ENCODE data around the gene UBR3.
"Not testable (repeated sequence)": the region's sequence is repeated elsewhere in the genome, so short reads cannot be mapped to it uniquely, and the experiment has no call there.

UBR3 gene

GRCh38 chr2:169824373-169825333, 2.6 kb upstream of the UBR3 start, which contains the start of gene METTL5:
Gene METTL5 (minus strand): TSS chr2:169824905. CDS start chr2:169824597, 308 bp downstream.
- DNase-seq = peak; percentile 87

- peak; percentile 56 for DNase-seq
These were observed 1.0 kb downstream of the UBR3 start for GRCh38 chr2:169828141-169828811.

- no peak for DNase-seq
These were observed 7.1 kb downstream of the UBR3 start for GRCh38 chr2:169834401-169834800.

- DNase-seq = no peak
These were observed 11.7 kb downstream of the UBR3 start for GRCh38 chr2:169838743-169839489.

GRCh38 chr2:169839954-169840746, 12.9 kb downstream of the UBR3 start:
- no peak for DNase-seq

GRCh38 chr2:169840747-169841142, 13.5 kb downstream of the UBR3 start:
- no peak for DNase-seq

GRCh38 chr2:169841625-169842024, 14.4 kb downstream of the UBR3 start:
- not testable (repeated sequence) for DNase-seq

GRCh38 chr2:169845016-169845415, 17.8 kb downstream of the UBR3 start:
- no peak for DNase-seq

- DNase-seq = peak; percentile 28
These were observed 21.9 kb downstream of the UBR3 start for GRCh38 chr2:169848959-169849693.

GRCh38 chr2:169849710-169850109, 22.5 kb downstream of the UBR3 start:
- no peak for DNase-seq

- DNase-seq = no peak
These were observed 25.9 kb downstream of the UBR3 start for GRCh38 chr2:169853041-169853668.

GRCh38 chr2:169855281-169856258, 28.3 kb downstream of the UBR3 start:
- DNase-seq = not testable (repeated sequence)

- no peak for DNase-seq
These were observed 32.2 kb downstream of the UBR3 start for GRCh38 chr2:169859423-169859822.

GRCh38 chr2:169860149-169860548, 32.9 kb downstream of the UBR3 start:
- no peak for DNase-seq

GRCh38 chr2:169862816-169863215, 35.6 kb downstream of the UBR3 start:
- no peak for DNase-seq

- DNase-seq = no peak
These were observed 38.2 kb downstream of the UBR3 start for GRCh38 chr2:169865492-169865891.

GRCh38 chr2:169866230-169866629, 39.0 kb downstream of the UBR3 start:
- DNase-seq = not testable (repeated sequence)

- no peak for DNase-seq
These were observed 40.3 kb downstream of the UBR3 start for GRCh38 chr2:169867579-169867978.

GRCh38 chr2:169868951-169869350, 41.7 kb downstream of the UBR3 start:
- no peak for DNase-seq

GRCh38 chr2:169871369-169871768, 44.1 kb downstream of the UBR3 start:
- not testable (repeated sequence) for DNase-seq
